Upper lobe of left lung (tissue), 4 donors: ENCODE data around the gene DARS1.

Source experiments
- POLR2A ChIP-seq, 4 donors: fragments of 450-650 bp; IDR thresholded peaks; one replicate each; pipeline ENCODE4 v1.5.1; 2016 to 2017; ENCODE audit warnings: antibody characterized with exemption in 4 of 4, mild to moderate bottlenecking in 2 of 4
- TF ChIP-seq, protein P1 (sequence below), 6 experiments: fragments of 450-650 bp in 4 of 6; fragments of 200-600 bp in 2 of 6; sonication (generic) in 2 of 6; IDR thresholded peaks; one replicate each; pipeline ENCODE4 v1.5.1; 2016 to 2019; ENCODE audit warnings: antibody characterized with exemption in 6 of 6

GRCh38 chr2:136023416-136023815, 38.0 kb upstream of the DARS1 start:
- TF ChIP-seq, protein P1, sequence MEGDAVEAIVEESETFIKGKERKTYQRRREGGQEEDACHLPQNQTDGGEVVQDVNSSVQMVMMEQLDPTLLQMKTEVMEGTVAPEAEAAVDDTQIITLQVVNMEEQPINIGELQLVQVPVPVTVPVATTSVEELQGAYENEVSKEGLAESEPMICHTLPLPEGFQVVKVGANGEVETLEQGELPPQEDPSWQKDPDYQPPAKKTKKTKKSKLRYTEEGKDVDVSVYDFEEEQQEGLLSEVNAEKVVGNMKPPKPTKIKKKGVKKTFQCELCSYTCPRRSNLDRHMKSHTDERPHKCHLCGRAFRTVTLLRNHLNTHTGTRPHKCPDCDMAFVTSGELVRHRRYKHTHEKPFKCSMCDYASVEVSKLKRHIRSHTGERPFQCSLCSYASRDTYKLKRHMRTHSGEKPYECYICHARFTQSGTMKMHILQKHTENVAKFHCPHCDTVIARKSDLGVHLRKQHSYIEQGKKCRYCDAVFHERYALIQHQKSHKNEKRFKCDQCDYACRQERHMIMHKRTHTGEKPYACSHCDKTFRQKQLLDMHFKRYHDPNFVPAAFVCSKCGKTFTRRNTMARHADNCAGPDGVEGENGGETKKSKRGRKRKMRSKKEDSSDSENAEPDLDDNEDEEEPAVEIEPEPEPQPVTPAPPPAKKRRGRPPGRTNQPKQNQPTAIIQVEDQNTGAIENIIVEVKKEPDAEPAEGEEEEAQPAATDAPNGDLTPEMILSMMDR (IDR thresholded peaks at IDR 0.05): no peak
- no peak for TF ChIP-seq POLR2A (IDR thresholded peaks at IDR 0.05)
